ENCODE data around the gene ERP44.

GRCh38 chr9:100013573-100013972 lies 85.2 kb downstream of the ERP44 start:
- TF ChIP-seq CTCF (IDR thresholded peaks at IDR 0.05): no peak
- no peak for TF ChIP-seq EZH2phosphoT487 (IDR thresholded peaks at IDR 0.05)
- no peak for TF ChIP-seq EZH2 (IDR thresholded peaks at IDR 0.05)
